Activated T-cell treated with anti-CD3 and anti-CD28 coated beads, Interleukin-2, amount 50 U/mL, for 48 hours (primary cell): ENCODE results near the gene MEGF11.

ENCODE experiments used
- DNase-seq, 2 experiments: peaks; one replicate each; pipeline ENCODE4 v3.0.0-alpha.2; 2020

MEGF11 gene

DNA sequence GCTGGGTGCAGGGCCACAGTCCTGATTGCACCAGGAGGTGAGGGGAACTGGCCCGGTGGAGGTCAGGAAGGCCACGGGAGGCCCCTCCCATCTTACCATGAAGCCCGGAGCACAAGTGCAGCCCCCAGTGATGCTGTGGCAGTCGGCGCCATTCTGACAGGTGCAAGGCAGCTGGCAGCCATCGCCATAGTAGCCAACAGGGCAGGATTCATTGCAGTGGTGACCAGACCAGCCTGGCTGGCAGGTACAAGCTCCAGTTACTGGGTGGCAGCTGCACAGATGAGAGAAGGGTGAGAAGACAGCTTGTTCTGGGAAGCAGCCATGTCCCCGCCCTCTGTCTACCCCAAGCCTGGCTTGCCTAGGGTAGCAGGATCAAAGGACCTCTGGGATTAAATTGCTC lies 296.1 kb downstream of the MEGF11 start:
- DNase-seq = no peak

DNA sequence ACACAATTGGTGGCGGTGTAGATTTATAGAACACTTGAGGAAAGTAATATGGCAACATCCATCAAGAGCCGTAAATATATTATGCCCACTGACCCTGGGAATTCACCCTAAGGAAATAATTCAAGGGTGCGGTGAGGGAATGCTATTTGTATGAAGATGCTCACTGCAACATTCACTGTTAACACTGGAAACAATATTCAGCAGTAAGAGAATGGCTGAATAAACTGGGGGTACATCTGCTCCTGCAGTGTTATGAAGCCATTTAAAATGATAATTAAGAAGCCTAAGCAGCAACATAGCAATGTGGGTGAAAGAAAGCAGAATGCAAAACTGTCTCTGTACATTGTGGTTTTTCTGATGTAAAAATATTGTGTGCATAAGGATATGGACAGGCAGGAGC lies 296.7 kb downstream of the MEGF11 start:
- DNase-seq = no peak

DNA sequence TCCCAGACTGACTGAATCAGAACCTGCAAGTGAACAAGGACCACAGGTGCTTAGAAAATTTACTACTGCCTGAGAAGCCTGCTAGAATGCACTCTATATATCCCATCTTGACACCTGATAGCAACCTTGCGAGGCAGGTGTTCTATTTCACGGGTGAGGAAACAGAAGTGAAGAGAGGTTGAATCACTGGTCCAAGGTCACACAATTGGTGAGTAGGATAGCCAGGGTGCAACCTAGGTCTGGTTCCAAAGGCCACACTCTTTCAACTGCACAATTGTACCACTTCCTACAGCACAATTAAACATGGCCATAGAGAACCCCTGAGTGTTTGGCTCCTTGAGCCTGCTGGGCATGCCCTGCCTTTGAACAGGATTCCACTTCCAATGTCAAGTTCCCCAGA lies 297.2 kb downstream of the MEGF11 start:
- DNase-seq = no peak

DNA sequence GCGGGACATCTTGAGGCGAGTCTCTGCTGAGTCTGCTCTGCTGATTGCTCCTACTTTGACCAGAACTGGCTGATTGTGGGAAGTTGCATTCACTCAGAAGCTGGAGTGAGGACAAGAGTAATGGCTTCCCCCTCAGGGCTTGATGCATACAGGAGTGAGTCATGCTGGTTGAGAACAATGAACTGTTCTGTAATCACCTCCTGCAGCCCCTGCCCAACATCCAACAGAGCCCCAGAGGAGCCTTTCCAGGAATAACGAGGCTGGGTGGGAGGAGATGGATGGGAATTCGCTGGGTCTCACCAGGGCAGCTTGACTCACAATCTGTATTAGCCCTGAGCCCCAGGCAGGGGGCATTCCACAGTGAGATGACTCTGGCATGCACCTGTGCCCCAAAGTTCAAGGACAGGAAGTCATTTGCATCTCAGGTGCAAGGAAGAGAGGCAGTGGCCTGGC lies 299.2 kb downstream of the MEGF11 start:
- no peak for DNase-seq

DNA sequence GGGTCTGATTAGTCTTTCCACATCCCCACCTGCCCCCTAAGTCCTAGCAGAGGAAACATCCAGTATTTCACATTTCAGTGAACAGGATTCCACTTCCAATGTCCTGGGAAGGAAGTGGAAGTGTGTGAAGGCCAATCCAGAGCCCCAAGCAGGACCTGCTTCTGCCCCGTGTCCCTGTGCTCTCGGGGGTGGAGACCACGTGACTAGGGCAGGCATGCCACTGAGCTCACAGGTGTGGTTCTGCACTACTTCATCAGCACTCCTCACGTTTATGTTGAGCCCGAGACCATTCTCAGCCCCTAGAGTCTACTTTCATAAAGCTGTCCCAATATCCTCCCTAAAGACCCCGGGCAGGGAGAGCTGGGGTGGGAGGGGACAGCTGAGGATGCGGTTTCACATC lies 299.9 kb downstream of the MEGF11 start:
- DNase-seq = no peak

DNA sequence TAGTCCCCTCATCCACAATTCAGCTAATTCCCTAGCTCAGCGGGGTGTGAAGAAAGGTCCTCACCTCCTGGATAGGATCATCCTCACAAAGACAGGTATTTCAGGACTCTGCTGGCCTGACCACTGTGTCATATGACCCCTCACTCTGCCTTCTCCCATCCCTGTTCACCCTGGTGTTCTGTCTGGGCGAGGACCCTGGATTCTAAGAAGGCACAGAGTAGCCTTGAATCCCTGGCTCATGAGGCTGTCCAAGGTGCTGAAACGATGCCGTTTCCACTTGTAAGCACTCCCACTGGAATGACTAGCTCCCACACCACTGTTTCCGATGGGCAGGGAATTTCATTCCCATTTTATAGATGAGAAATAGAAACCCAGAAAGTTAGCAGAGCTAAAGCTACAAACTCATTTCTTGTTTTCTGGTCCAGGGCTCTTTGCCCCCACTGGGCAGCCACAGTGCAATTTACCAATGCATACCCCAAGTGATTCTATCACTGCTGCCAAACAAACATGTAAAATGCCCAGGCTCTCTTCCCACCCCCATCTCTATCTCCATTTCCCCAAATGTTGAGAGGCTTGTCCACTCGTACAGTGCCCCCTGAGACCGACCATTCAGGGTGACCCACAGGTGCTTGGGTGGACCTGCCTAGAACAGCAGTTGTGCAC lies 301.0 kb downstream of the MEGF11 start:
- no peak for DNase-seq

DNA sequence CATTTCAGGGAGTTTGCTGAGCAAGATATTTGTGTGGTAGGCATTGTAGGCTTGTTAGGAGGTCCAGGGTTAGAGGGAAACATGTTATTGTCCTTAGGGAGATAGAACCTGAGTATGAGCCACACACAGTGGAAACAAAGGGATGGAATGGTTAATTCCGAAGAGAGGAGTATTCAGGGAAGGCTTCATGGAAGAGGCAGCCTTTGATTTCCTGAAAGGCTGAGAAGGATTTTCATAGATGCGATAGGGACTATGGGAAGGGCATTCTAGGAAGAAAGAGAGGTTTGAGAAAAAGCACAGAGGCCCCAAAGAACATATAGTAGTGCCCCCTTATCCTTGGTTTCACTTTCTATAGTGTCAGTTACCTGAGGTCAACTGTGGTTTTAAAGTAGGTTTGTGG lies 302.5 kb downstream of the MEGF11 start:
- DNase-seq = no peak

DNA sequence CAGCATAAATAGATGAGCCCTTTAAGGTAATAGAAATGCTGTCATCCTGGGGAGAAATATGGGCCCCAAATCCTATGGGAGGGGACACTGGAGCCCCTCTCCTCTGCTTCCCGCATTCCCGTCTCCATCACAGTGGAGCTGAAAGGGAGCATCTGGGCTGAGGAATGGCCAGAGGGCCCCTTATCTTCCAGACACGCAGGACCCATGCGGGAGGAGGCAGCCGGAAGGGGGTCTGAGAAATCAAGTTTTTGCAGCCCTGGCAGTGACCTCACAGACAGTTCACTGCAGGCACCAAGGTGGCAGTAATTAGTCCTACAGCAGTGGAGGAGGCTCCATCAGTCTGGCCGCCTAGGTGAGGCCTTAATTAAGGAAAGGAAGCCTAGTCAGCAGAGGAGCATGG lies 304.1 kb downstream of the MEGF11 start:
- no peak for DNase-seq

DNA sequence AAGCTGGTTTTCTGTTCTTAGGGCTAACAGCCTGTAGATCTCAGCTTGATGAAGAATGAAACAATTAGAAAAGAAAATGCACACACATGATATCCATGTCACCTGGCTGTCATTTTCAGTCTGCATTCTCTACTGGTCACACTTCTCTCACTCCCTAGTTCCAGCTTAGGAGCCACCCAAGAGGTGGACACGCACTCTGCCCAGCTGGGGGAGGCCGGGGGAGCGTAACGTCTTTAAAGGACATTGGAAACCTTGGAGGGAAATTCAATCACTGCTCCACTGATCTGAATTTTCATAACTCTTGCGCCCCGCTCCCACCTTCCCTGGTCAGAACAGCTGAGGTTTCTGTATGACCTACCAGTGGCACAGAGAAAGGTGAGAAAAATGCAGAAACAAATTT lies 304.5 kb downstream of the MEGF11 start:
- DNase-seq = no peak

DNA sequence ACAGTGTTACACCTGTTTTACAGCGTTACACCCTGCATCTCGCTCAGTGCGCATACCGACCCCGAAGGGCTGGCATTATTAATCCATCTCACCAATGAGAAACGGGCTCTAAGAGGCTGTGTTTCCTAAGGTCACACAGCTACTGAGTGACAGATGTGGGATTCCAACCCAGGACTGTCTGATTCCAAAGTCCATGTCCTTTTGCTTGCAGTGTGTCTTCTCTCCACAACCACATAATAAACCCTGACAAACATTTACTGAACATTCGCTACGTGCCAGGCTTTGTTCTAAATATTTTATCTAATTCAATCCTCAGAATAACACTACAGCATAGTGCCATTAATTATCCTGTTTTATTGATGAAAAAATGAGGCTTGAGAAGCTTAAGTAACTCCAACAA lies 305.2 kb downstream of the MEGF11 start:
- no peak for DNase-seq

DNA sequence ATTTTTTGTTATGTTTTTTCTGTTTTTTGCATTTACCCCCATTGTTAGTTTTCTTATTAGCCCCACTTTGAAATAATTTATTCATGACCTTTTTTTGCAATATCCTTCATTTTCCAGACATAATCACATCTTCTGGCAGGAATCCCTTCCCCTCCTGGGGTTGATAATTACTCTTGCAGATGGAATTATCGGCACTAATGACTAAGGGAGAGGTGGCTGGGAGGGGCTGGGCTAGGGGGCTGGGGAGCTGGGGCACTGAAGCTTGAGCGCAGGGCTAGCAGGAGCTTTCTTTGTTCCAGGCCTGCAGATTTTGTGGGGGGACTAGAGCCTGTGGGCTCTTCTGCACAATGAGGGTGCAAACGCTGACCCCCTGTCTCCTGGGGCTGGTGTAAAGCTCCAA lies 306.5 kb downstream of the MEGF11 start:
- no peak for DNase-seq

DNA sequence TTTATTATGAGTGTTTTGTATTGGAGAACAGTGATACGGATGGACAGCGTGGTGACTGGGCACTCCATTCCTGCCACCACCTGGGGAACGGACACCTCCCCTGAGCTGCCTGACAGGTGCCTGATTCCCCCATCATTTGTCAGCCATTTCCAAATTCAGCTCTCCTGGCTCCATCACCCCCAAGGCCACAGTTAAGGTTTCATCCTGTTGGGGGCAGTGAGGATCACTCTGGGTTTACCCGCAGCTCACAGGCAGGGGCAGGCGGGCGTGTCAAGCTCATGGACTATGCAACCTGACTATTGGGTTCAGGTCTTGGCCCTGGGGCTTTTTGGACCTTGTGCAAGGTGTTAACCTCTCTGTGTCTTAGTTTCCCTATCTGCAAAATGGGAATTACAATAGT lies 307.9 kb downstream of the MEGF11 start:
- no peak for DNase-seq

DNA sequence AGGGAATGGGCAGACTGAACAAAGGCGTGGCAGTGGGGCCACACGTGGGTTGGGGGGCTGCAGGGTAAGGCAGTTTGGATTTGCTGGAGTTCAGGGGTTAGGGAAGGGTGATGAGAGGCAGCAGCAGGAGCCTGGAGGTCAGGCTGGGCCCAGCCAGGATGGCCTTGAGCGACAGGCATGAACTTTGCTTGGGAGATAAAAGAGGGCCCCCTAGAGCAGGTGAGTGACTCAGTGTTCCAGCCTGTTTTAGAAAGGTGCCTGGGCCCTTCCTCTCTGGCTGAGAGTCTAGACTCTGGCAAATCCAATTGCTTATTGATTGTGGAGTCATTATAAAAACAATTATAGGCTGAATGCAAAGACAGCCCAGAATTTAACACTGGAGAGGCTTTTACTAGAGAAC lies 309.1 kb downstream of the MEGF11 start:
- DNase-seq = no peak

DNA sequence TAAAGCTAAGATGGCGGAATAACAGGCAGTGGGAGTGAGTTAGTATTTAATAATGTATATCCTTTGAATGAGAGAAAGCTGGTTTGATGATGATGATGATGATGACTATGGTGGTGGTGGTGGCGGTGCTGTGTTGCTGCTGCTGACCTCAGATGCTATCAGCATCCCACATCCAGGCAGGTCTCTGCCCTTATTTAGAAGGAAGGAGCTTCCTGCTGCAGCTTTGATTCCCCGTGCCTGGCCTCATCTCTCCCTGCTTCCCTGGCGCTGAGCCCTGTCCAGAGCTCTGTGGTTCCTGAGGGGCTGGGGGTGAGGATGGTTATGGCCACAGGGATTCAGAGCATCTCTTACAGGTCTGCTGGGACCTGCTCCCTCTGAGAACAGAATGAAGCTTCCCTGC lies 311.1 kb downstream of the MEGF11 start:
- DNase-seq = peak in 1 of 2 experiments; percentile 24

DNA sequence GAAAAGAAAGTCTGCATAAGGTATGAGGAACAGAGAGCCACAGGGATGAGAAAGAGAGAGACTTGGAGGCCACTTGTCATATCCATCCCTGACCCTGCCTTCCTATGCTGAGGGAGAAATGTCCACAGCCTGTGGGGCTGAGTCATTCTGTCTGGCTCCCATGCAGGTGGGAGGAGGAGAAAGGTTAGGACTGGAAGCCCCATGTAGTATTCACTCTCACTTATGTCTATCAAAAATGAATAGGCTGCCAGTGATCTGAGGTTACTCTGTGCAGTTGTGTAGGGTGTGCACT lies 313.0 kb downstream of the MEGF11 start:
- no peak for DNase-seq

DNA sequence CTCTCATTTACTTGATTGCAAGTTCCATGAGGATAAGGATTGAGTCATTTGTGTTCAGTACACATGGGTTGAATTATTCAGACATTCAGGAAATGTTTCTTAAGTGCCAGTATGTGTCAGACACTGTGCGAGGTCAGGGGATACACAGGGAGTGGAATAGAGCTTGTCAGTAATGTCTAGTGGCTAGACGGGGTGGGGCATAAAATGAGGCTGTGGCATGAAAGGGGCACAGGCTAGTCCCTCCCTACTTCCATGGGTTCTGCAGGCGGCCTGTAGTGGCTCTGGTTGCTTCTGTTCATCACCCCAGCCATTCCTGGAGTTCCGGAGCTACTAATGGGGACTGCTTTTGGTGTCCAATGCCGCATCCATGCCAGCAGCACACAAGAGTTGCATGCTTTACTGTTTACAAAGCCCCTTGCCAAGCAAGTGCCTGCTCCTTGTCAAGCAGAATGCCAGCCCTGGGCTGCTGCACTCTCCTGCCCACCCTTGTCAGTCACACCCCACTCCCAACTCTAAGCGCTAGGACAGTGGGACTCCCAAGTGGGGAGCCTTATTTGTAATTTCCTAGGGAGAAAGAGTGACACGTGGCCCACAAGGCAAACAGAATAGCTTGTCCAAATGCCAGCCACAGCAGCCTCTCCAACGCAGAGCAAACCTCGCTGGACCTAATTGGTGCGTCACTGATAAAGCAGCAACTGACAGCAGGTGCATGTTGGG lies 313.5 kb downstream of the MEGF11 start:
- no peak for DNase-seq

DNA sequence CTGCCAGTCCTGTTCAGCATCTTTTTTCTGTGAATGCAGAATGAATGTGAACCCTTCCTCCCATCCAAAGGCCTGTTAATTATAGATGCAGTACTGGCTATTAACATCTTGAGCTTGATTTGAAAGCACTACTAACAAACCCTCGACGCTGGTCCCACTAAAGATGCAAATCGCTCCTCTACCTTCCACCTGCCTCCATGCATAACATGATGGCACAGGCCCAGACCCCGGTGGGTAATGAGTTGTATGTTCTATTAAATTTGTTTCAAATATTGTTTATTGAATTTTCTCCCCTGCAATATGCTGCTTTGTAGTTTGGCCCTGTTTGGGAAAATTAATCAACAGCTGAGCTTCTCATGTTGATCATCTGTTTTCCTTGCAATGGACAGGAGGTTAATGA lies 314.9 kb downstream of the MEGF11 start:
- DNase-seq = no peak

DNA sequence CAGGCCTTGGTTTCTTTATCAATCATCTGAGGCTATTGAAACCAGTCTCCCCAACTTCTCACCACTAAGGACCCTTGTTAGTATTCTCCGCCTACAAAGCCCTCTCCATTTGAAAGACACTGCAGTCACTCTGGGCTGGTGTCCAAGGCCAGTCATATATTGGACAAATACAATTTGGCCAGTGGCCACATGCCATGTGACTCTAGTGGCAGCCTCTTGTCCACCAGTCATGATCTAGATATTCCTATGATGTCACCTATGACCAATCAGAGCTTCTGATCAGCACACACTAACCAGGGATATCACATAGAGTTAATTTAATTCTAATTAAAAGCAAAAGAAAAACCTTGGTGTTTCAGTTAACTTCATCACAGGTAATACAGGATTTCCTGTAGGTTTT lies 316.1 kb downstream of the MEGF11 start:
- DNase-seq = no peak

DNA sequence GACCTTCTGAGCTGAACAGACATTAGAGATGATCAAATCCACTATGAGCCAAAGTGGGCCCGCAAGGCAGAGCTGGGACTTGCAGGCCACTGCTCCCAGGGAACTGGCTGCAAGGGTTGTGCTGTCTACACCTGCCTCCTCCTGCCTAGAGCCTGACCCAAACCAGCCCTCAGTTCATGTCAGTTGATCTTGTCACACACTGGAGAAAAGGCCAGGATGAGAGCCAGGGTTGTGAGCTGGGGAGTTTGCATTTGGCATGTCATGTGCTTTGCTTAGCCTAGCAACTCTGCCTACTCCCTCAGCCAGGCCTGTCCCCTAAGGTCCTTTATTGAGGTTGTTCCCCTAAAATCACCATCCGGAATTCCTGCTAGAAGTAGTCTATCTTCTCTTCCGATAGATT lies 316.5 kb downstream of the MEGF11 start:
- DNase-seq = no peak

DNA sequence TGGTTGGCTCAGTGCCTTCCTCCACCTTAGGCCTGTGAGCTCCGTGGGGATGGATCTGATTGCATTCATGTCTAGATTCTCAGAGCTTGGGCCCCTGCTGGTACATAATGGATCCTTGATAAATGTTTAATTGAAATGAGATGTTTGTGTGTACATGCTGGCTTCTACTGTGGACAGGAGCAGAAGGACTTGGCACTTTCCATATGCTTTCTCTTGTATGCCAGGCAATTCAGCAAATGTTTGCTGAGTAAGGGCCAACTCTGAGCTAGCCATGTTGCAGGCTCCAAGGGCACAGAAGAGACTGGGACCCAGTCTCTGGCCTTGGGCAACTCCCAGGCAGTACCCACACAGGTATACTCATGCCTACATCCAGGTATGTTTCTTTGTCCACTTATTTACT lies 317.3 kb downstream of the MEGF11 start:
- DNase-seq = no peak

DNA sequence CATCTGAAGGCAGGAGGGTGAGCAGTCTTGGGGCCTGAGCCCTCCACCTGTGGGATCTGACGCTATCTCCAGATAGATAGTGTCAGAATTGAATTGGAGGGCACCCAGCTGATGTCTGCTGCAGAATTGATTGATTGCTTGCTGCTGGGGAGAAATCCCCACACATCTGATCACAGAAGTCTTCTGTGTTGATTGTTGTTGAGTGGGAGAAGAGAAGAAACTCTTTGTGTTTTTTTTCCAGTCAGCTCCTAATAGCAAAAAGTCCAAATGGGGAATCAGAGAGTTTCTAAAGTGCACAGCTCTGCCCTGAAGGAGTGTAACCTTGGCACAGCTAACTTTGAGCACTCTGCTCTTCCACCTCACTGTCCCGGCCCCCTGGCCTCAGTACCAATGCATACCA lies 318.2 kb downstream of the MEGF11 start:
- no peak for DNase-seq

DNA sequence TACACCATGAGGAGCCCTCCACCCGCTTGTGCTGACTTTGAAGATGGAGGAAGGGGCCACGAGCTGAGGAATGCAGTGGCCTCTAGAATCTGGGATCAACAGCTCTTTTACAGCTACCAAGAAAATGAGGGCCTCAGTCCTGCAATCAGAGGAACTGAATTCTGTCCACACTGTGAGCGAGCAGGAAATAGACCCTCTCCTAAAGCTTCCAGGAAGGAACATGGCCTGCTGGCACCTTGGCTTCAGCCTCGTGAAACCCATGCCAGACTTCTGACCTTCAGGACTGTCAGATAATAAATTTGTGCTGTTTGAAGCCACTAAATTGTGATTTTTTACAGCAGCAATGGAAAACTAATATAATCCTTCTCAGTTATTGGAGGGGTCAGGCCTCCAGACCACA lies 322.3 kb downstream of the MEGF11 start:
- DNase-seq = no peak

DNA sequence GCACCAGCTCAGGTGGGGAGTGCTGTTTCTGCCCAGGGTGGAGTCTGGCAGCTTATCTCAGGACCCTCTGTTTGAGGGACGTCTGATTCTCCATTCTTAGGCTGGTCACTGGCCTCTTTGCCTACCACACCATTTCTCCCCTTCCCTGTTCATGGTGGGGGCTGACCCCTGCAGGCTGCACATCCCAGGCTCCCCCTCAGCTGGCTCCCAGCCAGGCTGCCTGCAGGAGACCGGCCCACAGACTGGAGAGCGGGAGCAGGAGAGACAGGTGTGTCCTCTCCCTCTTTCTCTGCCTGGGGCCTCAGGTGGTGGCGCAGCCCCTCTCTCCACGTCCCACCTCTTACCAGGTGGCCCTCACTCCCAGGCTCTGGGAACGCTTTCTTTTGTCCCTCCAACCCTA lies 323.4 kb downstream of the MEGF11 start:
- DNase-seq = no peak

DNA sequence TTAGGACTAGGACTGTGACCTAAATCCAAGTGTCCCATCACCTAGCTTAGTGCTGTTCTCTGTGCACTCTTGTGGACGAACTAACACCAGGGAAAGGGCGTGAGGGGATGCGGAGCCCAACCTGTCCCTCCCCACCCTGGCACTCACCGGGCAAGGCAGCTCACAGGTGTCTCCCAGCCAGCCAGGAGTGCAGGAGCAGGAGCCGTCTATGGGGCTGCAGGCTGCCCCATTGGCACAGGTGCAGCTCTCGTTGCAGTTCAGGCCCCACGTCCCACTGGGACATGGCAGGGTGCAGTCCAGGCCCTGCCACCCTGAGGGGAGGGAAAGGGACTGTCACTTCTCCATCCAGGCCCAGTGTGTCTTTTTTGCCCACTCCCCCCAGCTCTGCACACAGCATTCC lies 324.0 kb downstream of the MEGF11 start:
- DNase-seq = no peak

DNA sequence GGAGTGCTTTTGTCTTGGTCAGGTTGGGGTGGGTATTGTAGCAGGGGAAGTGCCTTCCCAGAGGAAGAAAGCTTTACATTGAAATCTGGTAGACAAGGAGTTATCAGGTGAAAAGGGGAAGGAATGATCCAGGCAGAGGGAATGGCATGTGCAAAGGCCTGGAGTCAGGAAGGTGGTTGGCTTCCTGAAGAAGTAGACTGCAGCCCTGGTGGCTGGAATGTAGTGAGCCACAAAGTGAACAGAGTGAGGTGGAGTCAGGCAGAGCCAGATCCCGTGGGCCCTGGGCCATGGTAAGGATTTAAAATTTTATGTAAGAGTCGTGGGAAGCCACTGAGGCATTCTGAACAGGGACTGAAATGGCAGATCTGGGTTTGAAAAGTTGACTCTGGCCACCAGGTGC lies 326.0 kb downstream of the MEGF11 start:
- DNase-seq = no peak
